Umbilical cord (tissue), 2 donors: ENCODE measurements around the gene SNX2. TPM values are rescaled to one million over a fixed set of nuclear protein-coding genes. Genes with fewer than 3 reads are reported as not detected.
"Not testable (repeated sequence)": the region's sequence is repeated elsewhere in the genome, so short reads cannot be mapped to it uniquely, and the experiment has no call there.

Experiments used
- DNase-seq: peaks from one replicate; pipeline ENCODE4 v3.0.0-alpha.2; 2015; ENCODE audit warnings: low spot score
- total RNA-seq: library from RNA; depleted of rRNA; stranded (reverse); fragments of >200 nt; gene quantifications from one replicate; pipeline ENCODE4 v1.2.3, GENCODE V29; 2014; ENCODE audit warnings: low replicate concordance; ENCODE audit not compliant: insufficient read depth

Gene SNX2, protein sequence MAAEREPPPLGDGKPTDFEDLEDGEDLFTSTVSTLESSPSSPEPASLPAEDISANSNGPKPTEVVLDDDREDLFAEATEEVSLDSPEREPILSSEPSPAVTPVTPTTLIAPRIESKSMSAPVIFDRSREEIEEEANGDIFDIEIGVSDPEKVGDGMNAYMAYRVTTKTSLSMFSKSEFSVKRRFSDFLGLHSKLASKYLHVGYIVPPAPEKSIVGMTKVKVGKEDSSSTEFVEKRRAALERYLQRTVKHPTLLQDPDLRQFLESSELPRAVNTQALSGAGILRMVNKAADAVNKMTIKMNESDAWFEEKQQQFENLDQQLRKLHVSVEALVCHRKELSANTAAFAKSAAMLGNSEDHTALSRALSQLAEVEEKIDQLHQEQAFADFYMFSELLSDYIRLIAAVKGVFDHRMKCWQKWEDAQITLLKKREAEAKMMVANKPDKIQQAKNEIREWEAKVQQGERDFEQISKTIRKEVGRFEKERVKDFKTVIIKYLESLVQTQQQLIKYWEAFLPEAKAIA
- total RNA-seq: 119 TPM

DNA sequence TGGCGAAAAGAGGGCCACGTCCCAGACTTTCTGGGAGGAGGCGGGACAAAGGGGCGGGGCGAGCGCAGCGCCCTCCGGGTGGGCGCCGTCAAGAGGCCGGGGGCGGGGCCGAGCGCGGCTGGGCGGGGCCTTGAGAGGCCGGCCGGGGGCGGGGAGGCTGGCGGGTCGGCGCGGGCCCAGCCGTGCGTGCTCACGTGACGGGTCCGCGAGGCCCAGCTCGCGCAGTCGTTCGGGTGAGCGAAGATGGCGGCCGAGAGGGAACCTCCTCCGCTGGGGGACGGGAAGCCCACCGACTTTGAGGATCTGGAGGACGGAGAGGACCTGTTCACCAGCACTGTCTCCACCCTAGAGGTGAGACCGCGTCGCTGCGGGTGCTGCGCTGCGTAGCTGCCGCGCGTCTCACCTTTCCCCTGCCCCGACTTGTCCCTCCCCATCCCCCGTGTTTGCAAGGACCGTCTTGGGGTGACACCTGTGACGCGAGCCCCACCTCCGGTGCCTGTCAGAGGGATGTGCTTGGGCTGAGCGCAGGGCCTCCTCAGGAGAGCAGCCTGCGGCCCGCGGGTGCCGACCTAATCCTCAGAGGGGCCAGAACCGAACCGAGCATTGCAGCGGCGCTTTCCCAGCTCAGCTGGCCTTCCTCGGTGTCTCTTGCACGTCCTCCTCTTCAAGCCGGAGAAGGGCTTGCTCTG, at the start of gene SNX2:
Gene SNX2 (plus strand): TSS at position 220 of the 689 bp plus-strand sequence. CDS start 24 bp downstream, at position 244.
- DNase-seq: peak; percentile 94

DNA sequence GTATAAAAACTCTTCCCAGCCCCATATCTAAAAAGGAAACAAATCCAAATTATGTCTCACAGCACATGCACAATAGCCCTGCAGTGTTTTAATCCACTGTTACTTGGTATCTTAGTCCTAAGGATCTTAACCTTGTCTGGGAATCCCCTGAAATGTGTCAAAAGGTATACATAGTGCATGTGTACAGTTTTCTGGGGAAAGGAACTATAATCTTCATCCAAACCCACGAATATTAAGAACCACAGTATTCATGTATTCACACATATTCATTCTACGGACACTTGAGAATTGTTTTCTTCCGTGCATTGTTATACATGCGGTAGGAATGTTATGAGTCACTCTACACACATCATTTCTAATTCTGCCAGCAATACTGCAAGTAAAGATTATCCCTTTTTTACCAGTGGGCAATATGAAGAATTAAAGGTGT, 47.8 kb upstream of the SNX2 start:
- DNase-seq: no peak

DNA sequence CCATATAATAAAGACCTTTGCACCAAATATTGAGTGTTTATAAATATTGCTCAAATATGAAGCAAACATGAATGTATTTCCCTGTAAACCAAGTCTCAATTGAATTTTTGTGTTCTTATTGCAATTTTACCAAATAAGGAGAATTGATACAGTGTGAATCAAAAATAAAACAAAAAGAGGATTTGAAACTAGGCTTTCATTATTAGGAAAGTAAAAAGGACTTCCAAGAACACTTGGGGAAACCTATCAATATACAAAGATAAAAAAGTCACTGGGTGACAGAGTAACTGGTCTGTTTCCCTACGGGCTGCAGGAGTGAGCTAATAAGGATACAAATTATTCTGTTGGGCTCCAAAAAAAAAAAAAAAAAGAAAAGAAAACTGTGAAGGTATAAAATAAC, 44.8 kb upstream of the SNX2 start:
- DNase-seq: no peak

DNA sequence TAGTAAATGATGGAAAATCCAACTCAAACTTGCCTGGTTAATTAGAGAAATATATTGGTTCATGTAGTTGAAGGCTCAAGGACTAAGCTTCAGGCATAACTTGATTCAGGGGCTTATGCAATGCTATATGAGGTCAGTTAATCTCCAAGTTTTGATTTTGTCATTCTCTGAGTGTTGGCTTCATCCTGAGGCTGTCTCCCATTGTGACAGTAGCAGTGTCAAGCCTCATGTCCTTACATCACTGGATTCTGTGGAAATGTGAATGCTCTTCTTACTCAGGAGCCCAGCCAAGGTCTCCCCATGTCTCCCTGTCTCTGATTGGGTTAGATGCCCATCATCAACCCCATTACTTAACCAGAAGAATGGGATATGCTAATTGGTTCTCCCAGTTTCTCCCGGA, 44.4 kb upstream of the SNX2 start:
- DNase-seq: no peak

DNA sequence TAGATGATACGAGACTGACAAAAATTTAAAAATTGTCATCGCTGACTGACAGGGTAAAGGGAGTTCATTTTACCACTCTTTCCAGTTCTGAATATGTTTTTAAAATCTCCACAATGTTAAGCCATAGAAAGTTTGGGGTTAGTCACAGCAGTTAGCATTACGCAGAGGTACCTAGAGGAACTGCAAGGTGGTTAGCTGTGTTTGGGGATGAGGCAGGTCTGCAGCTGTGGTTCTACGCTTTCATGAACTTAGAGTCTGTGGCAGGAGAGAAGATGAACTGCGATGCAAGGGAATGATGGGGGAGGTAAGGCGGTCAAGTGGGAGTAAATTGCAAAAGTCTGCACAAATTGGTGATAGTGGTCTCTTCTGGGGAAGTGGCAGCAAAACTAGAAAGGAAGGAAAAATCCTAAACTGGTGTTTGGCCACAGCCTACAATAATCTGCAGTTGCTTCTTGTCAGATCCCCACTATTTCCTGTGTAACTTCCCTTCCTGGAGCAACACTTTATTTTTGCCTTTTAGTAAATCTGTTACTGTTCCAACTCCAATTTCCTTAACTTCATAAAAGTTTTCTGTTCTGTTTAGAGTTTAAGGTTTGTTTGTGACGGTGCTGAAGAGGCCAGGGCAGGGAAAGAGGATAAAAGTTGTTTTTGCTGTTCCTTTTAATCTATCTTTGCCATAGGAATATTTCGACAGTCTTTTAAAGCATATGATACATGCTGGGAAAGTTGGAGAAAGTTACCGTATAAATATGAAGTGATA, 38.6 kb upstream of the SNX2 start:
- DNase-seq: peak; percentile 30

DNA sequence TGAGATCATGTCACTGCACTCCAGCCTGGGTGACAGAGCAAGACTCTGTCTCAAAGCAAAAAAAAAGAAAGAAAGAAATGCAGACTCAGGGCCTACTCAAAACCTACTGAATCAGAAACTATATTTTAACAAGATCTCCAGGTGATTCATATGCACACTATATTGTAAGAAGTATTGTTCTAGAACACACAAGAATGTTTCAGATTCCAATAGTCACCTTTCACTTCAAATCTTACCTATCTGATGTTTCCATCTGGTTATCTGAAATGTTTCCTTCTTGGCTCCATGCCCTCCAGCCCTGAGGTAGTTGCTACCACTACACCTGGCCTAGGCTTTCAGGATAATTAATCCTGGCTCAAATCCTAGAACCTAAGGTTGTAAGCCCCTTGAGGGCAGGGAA, 36.8 kb upstream of the SNX2 start:
- no peak for DNase-seq

DNA sequence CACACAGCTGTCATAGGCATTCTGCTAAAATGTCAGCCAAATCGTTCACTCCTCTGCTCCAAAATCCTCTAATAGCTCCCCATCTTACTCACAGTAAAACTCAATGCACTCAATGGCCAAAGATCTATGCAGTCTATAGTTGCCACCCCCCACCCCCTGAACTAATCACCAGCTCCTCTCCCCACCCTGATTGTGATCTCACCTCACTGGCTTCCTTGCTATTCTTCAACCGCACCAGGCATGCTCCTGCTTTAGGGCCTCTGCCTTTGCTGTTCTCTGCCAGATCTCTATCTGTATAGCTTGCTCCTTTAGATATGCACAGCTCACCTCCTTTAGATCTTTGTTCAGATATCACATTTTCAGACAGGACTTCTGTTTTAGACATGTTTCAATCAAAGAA, 33.2 kb upstream of the SNX2 start:
- DNase-seq: peak; percentile 23

DNA sequence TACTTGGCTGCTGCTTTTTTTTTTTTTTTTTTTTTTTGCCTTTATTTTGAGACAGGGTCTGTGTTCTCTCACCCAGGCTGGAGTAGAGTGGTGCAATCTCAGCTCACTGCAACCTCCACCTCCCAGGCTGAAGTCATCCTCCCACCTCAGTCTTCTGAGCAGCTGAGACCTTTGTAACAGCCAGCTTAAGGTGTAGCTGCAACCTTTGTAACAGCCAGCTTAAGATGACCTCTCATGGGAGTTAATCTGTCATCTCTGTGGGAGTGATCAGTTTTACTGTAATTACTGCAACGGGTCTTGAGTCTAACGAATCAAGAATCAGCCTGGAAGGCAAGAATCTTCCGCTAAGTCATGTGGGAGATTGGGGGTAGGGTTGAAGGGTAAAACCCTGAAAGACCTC, 31.6 kb upstream of the SNX2 start:
- DNase-seq: no peak

DNA sequence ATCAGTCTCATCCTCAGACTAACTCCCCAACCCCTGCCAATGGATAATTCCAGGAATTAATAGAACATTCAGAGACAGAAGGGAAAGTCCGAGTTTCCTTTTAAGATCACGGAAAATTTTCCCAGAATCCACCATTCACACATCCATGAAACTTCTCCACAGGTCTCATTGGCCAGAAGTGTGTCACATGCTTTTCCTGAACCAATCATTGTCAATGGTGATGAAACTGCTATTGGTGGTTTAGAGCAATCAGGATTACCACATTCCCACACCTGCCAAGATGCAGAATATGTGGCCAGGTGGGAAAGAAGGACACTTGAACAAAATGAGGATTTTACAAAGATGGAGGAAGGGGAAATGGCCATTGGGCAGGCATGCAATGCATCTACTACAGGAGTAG, 29.3 kb upstream of the SNX2 start:
- no peak for DNase-seq

DNA sequence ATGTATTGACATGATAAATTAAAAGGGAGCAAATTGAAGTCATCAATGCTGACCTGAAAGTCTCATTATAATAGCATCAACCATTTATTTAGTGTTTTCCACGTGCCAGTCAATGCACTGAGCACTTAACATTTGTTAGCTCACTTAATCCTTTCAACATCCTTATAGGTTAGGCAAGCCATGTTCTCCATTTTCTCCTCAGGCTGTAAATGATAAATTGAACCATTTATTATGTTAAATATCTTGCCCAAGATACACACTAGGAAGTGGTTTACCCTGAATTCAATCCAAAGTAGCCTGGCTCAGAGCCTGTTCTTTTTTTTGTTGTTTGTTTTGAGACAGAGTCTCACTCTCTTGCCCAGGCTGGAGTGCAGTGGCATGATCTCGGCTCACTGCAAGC, 25.0 kb upstream of the SNX2 start:
- no peak for DNase-seq

DNA sequence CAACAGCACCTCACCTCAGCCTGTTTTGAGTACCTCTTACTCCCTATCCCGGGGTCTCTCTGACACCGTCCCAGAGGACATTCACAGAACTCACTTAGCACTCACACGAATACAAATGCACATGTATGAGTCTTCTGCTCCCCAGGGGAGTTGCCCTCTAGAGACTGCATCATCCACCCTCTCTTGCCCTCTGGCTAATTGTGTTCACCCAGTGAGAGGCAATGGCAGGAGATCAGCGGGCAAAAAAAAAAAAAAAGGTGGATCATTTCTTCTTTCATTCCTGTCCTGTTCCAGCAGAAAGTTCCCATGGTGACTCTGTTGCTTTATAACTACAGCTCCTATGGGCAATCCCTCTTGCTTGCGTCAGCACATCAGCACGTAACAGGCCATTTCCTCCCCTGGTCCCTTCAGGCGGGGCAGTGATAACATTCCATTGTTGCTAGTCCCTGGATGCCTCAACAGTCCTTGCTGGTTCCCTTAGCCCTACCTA, 23.5 kb upstream of the SNX2 start:
- DNase-seq: peak; percentile 73

DNA sequence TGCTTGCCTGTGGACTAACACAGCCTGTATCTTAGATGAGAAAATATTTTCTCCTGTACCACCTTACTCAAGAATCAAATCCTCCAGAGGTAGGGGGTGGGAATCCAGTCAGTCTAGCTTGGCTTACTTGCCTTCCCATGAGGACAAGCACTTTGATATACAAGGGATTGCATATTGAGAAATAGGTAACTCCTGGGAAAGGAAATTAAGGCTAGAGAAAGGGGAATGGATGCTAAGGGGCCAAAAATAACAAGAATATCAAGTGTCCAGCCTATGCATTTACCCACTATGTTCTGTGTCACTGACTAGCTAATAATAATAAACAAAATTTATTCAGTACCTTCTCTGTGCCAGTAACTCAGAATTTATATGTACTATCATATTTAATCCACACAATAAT, 21.4 kb upstream of the SNX2 start:
- DNase-seq: no peak

DNA sequence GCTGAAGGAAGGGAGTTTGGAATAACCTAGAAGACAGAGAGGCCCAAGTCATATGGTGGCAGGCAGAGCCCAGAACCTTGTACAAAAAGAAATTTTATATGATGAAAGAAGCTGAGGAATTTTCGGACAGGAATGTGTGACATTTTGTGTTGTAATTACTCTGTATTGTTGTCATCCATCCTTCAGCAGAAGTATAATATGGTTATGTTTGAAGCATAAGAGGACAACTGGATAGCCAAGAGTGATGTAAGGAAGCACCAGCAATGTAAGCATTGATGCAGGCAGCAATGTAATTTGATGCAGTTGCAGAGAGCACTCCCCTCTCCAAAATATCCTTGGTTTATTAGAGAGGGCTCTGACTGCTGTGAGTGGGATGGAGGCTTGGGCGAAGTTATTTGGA, 19.1 kb upstream of the SNX2 start:
- no peak for DNase-seq

DNA sequence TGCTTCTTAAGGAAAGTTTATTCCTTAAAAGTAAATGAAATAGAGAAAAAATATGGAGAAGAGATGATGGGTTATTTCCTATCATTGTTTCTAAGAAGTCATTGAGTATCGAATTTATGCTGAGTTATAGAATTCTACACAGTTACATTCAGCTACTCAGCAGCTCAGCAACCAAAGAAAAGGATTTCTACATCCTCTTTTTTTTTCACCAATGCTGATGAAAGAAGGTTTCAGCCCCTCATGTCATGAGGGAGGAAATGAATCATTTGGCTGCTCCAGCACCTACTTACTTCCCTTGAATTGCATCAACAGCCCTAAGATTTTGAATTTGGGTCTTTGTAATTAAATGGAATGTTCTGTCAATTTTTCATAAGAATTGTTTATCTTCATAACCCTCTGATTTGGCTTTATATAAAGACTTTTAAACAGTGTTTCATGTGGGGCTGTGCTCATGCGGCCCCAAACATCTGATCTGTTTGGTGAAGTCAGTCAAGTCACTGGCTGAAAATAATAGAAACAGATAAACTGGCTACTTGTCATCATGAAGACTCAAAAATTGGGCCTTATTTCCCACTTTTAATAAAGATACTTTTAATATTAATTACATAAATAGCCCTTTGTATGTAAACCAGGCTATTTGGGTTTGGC, 18.5 kb upstream of the SNX2 start:
- peak; percentile 42 for DNase-seq

DNA sequence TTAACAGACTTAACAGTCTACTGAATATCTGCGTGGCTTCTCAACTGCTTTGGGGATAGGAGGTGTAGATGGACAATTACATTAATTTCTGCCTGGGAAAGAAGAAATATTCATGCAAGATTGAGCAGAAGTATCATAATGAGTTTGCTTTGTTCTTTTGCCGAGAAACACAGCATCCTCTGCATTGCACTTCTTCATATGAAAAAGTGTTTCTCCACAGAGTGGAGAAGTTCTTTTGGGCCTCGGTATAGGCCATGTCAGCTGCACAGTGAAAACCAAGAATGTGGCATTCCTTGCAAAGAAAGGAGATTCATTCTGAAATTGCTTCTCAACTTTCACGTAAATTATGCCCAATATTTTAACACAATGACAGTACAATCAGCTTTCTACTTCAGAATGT, 17.6 kb upstream of the SNX2 start:
- DNase-seq: no peak

DNA sequence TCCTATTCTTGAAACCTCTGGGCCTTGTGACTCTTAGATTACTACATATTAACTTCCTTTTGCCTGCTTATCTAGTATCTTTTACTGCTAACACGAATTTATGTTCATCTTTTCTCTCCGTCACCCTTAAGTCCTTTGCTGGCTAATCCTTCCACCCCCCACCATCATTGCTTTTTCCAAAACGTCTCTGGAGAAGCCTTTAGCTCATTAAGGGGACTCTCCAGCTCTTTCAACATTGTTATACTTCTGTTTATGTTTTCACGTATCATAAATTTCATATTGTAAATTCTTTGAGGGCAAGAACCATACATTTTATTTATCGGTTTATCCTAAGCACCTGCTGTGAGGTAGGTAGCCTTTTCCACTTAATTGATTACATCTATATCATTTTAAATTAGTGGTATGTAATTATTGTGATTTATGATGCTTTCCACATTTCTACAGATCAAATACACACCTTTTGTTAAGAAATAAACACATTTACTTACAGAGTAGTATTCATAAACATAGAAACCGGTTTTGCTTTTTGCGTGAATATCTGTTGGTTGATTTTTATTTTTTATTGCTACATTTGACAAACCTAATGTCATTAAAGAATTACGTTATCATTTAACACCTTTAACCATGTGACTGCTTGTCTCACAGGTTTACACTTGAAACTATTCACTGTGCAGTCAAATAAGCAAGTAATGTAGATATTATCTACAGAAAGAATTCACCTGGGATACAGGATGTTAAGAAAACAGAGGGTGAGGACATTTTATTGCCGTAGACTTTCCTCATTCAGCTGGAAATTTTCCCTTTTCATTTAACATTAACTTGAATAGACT, 15.4 kb upstream of the SNX2 start:
- DNase-seq: no peak

DNA sequence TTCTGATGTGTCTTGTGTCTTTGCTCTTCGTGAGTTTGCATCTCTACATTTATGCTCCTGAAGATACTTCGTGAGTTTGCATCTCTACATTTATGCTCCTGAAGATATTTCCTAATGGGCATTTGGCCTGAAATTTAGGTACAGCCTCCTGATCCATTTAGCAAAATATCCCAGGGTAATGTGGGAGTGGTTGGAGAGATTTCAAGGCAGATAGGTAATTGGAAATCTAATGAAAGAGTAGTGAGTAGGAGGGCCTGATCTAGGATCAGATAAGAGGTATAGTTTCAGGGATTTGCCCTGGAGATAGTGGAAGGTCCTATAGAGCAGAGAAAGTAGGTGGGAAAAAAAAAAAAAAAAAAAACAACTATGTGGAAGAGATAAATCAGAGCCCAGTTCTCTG, 14.6 kb upstream of the SNX2 start:
- no peak for DNase-seq

DNA sequence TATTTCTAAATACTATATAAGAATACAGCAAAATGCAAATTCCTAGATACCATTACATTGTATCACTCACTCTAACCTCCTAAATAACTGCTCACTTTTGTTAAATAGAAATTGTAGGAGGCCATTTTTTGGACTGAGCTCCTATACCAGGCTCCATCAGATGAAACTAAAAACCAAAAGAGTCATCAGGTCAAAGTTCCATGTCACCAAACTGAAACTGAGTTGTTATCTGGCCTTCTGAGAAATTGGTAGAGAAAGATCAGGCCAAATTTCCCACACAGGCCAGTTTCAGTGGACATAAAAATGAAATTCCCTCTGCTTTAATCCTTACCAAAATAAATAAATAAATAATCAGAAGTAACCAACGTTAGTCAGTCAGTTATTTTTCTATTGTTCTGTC, 13.8 kb upstream of the SNX2 start:
- DNase-seq: no peak

DNA sequence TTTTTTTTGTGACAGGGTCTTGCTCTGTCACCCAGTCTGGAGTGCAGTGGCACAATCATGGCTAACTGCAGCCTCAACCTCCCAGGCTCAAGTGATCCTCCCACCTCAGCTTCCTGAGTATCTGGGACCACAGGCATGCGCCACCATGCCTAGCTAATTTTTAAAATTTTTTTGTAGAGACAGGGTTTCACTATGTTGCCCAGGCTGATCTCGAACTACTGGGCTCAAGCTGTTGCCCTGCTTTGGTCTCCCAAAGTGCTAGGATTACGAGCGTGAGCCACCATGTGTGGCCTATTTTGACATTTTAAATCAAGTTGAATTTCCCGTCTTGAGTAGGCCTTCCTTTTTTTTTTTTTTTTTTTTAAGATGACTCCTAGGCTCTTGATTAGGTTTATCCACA, 13.0 kb upstream of the SNX2 start:
- DNase-seq: not testable (repeated sequence)

DNA sequence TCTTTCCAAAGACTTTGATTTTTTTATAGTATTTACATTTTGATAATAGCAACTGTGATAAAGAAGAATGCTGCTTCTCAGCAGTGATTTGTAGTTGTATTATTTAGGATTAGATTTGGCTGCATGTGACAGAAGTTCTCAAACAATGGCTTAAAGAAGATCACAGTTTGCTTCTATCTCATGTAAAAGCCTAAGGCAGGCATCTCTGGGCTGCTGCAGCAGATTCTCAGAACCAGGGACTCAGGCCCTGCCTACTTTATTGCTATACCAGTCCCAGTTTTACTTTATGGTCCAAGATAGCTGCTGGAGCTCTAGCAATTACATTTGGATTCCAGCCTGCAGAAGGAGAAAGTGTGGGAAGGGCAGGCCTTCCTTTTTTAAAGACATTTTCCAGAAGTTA, 8.8 kb upstream of the SNX2 start:
- DNase-seq: no peak

DNA sequence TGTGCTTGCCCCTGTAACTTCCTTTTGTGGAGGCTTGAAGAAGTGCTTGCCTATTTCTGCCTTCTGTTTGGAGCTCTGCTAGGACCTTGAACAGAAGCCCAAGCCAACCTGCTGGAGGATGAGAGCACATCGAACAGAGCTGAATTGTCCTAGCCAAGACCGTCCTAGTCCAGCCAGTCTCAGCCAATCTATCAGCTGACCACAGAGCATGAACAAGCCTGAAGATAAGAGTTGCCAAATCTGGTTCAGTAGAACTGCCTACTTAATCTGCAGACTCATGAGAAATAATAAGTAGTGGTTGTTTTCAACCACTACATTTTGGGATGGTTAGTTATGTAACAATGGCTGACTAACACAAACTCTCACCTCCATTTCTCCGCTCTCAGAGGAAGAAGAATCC, 4.4 kb upstream of the SNX2 start:
- DNase-seq: no peak
